Measurements from ENCODE around the gene OLFM2. TPM values are rescaled to one million over a fixed set of nuclear protein-coding genes. Genes with fewer than 3 reads are reported as not detected.

The OLFM2 gene
- total RNA-seq, 1 donor from 2014 or later, result 1.7 TPM

GRCh38 chr19:9863759-9864158 is 72.6 kb downstream of the OLFM2 start:
- TF ChIP-seq, protein P1, sequence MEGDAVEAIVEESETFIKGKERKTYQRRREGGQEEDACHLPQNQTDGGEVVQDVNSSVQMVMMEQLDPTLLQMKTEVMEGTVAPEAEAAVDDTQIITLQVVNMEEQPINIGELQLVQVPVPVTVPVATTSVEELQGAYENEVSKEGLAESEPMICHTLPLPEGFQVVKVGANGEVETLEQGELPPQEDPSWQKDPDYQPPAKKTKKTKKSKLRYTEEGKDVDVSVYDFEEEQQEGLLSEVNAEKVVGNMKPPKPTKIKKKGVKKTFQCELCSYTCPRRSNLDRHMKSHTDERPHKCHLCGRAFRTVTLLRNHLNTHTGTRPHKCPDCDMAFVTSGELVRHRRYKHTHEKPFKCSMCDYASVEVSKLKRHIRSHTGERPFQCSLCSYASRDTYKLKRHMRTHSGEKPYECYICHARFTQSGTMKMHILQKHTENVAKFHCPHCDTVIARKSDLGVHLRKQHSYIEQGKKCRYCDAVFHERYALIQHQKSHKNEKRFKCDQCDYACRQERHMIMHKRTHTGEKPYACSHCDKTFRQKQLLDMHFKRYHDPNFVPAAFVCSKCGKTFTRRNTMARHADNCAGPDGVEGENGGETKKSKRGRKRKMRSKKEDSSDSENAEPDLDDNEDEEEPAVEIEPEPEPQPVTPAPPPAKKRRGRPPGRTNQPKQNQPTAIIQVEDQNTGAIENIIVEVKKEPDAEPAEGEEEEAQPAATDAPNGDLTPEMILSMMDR (IDR thresholded peaks at IDR 0.05; ENCODE audit: borderline replicate concordance), result no peak
- intact Hi-C loops (cut with micrococcal nuclease), result no loop called here
- Histone ChIP-seq H3K4me1 (no peaks in the 10 kb centered on the region), H3K36me3 (no peaks in the 10 kb centered on the region), H3K27me3 (ENCODE audit: low read depth) (peaks cover 14% of the 10 kb centered on the region), H3K9me3 (replicated peaks) (no peaks in the 10 kb centered on the region), H3K4me3 (no peak overlapping the region), H3K27ac (replicated peaks) (no peak overlapping the region)
- DNase-seq, result no peak

GRCh38 chr19:9862938-9863337 is 73.4 kb downstream of the OLFM2 start:
- TF ChIP-seq, protein P1 (IDR thresholded peaks at IDR 0.05; ENCODE audit: borderline replicate concordance), result no peak
- Histone ChIP-seq H3K36me3 (no peaks in the 10 kb centered on the region), H3K9me3 (replicated peaks) (no peaks in the 10 kb centered on the region), H3K27ac (replicated peaks) (no peak overlapping the region), H3K4me3 (no peak overlapping the region), H3K27me3 (ENCODE audit: low read depth) (peaks cover 14% of the 10 kb centered on the region), H3K4me1 (no peaks in the 10 kb centered on the region)
- no peak for DNase-seq
- intact Hi-C loops (cut with micrococcal nuclease), result no loop called here

DNA sequence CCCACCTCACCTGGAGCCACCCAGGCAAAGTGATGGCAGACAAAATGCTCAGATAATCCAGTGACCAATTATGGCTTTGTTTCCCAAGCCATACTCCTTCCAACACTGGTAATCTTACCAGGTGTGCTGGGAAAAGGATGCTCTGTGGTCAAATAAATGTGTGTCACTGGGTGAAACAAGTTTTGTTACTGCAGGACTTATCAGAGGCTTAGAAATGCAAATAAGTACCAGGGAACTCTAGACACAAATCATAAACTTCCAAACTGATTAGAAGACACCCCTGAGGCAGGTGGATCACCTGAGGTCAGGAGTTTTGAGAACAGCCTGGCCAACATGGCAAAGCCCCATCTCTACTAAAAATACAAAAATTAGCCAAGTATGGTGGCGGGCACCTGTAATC is 74.8 kb downstream of the OLFM2 start:
- TF ChIP-seq, protein P1 (IDR thresholded peaks at IDR 0.05; ENCODE audit: borderline replicate concordance), result no peak
- Histone ChIP-seq H3K36me3 (no peaks in the 10 kb centered on the region), H3K27ac (replicated peaks) (no peak overlapping the region), H3K4me1 (no peaks in the 10 kb centered on the region), H3K27me3 (ENCODE audit: low read depth) (peaks cover 14% of the 10 kb centered on the region), H3K9me3 (replicated peaks) (no peaks in the 10 kb centered on the region), H3K4me3 (no peak overlapping the region)
- intact Hi-C loops (cut with micrococcal nuclease), result no loop called here
- no peak for DNase-seq

DNA sequence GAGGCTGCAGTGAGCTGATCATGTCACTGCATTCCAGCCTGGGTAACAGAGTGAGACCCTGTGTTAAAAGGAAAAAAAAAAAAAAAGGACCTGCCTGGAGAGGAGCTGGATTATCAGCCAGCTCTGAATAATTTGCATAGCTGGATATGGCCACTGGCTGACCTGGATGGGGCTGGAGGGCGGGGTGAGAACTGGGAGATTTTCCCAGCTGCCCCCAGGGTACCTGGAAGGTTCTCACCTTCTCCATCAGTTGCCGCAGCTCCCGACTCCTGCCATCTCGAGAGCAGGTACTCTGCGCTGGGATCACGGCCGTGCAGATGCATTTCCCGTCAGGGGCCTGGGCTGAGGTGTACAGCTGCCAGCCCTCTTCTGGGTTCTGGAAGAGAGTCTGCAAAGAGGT is 75.9 kb downstream of the OLFM2 start:
- intact Hi-C loops (cut with micrococcal nuclease), result no loop called here
- DNase-seq, result no peak
- Histone ChIP-seq H3K9me3 (replicated peaks) (no peaks in the 10 kb centered on the region), H3K4me1 (no peaks in the 10 kb centered on the region), H3K27me3 (ENCODE audit: low read depth) (peaks cover 14% of the 10 kb centered on the region), H3K4me3 (no peak overlapping the region), H3K27ac (replicated peaks) (no peak overlapping the region), H3K36me3 (no peaks in the 10 kb centered on the region)
- TF ChIP-seq, protein P1 (IDR thresholded peaks at IDR 0.05; ENCODE audit: borderline replicate concordance), result no peak

- Histone ChIP-seq H3K36me3 (no peaks in the 10 kb centered on the region), H3K27me3 (ENCODE audit: low read depth) (peaks cover 14% of the 10 kb centered on the region), H3K9me3 (replicated peaks) (no peaks in the 10 kb centered on the region), H3K4me3 (no peak overlapping the region), H3K4me1 (no peaks in the 10 kb centered on the region), H3K27ac (replicated peaks) (no peak overlapping the region)
- TF ChIP-seq, protein P1 (IDR thresholded peaks at IDR 0.05; ENCODE audit: borderline replicate concordance), result no peak
- intact Hi-C loops (cut with micrococcal nuclease), result no loop called here
- no peak for DNase-seq
These were observed 77.5 kb downstream of the OLFM2 start for GRCh38 chr19:9858766-9859165.

Measured in left ventricle myocardium inferior (tissue), 1 donor.